Activated effector memory CD4-positive, alpha-beta T cell treated with anti-CD3 and anti-CD28 coated beads, Interleukin-2, amount 50 U/mL, for 16 hours (primary cell): ENCODE data around the gene HOXB4.

ENCODE experiments used
- DNase-seq: peaks from one replicate; pipeline ENCODE4 v3.0.0-alpha.2; 2020

Gene HOXB4

GRCh38 chr17:48528153-48528935 is 49.8 kb downstream of the HOXB4 start:
- DNase-seq: peak; percentile 44

- peak; percentile 31 for DNase-seq
Observed at GRCh38 chr17:48527547-48527932, 50.6 kb downstream of the HOXB4 start.

- peak; percentile 60 for DNase-seq
Observed at GRCh38 chr17:48526608-48527546, 51.3 kb downstream of the HOXB4 start.
